AG10803 (cell line): ENCODE data around the gene QRFP.

Source experiments
- DNase-seq: peaks from one replicate; pipeline ENCODE4 v3.0.0; 2010; ENCODE audit warnings: low read depth
- H3K4me3 ChIP-seq: 2 replicates; pipeline ENCODE4 v1.5.1; 2011; ENCODE audit warnings: mild to moderate bottlenecking, low read length, control low read depth
- CTCF ChIP-seq: conservative IDR thresholded peaks from 2 replicates; pipeline ENCODE4 v1.5.1; 2011; ENCODE audit warnings: mild to moderate bottlenecking, low read length, control low read depth, inconsistent platforms

QRFP gene

GRCh38 chr9:130897848-130898551 is 1.4 kb upstream of the QRFP start:
- H3K4me3 ChIP-seq: no peak overlapping the region
- no peak for TF ChIP-seq CTCF
- no peak for DNase-seq

GRCh38 chr9:130897105-130897751 is 616 bp upstream of the QRFP start:
- no peak overlapping the region for H3K4me3 ChIP-seq
- DNase-seq: no peak
- TF ChIP-seq CTCF: no peak

- no peak for DNase-seq
- no peak overlapping the region for H3K4me3 ChIP-seq
- no peak for TF ChIP-seq CTCF
These were observed 955 bp downstream of the QRFP start for GRCh38 chr9:130895481-130896232.

GRCh38 chr9:130895038-130895437 is 1.6 kb downstream of the QRFP start:
- no peak for TF ChIP-seq CTCF
- DNase-seq: no peak
- no peak overlapping the region for H3K4me3 ChIP-seq

GRCh38 chr9:130894546-130894945 is 2.1 kb downstream of the QRFP start:
- DNase-seq: no peak
- TF ChIP-seq CTCF: no peak
- no peak overlapping the region for H3K4me3 ChIP-seq

GRCh38 chr9:130893341-130894101 is 3.1 kb downstream of the QRFP start:
- DNase-seq: no peak
- peak; percentile 17; the same call in 1 of the 2 replicates for TF ChIP-seq CTCF
- no peak overlapping the region for H3K4me3 ChIP-seq
